Neural cell (in vitro differentiated cells): Measurements from ENCODE around the gene SETD4.

Experiments used
- EP300 ChIP-seq: fragments of 450-650 bp; conservative IDR thresholded peaks from 2 replicates; pipeline ENCODE4 v1.6.1; 2014; ENCODE audit warnings: antibody characterized with exemption, mild to moderate bottlenecking, moderate library complexity; ENCODE audit not compliant: poor library complexity, severe bottlenecking
- EZH2 ChIP-seq: fragments of 200-600, 300-800 bp; shearing (Covaris generic), sonication (generic); IDR thresholded peaks from 2 replicates; pipeline ENCODE4 v1.6.1; 2014; ENCODE audit warnings: antibody characterized with exemption, low read length, borderline replicate concordance, mild to moderate bottlenecking; ENCODE audit not compliant: insufficient read depth, poor library complexity, severe bottlenecking
- POLR2AphosphoS5 ChIP-seq: IDR thresholded peaks from 2 replicates; pipeline ENCODE4 v1.6.1; 2012
- RAD21 ChIP-seq: fragments of 450-650 bp; conservative IDR thresholded peaks from 2 replicates; pipeline ENCODE4 v1.6.1; 2014; ENCODE audit warnings: antibody characterized with exemption, mild to moderate bottlenecking, moderate library complexity
- SMC3 ChIP-seq: fragments of 450-650 bp; conservative IDR thresholded peaks from 2 replicates; pipeline ENCODE4 v1.6.1; 2014; ENCODE audit warnings: antibody characterized with exemption, mild to moderate bottlenecking, moderate library complexity; ENCODE audit not compliant: poor library complexity
- TF ChIP-seq, protein P1 (sequence below): fragments of 450-650 bp; IDR thresholded peaks from 2 replicates; pipeline ENCODE4 v1.5.1; 2014; ENCODE audit warnings: antibody characterized with exemption, mild to moderate bottlenecking, moderate library complexity; ENCODE audit not compliant: poor library complexity, severe bottlenecking
- TF ChIP-seq, protein P2 (sequence below): IDR thresholded peaks from 2 replicates; pipeline ENCODE4 v1.6.1; 2012; ENCODE audit warnings: borderline replicate concordance

DNA sequence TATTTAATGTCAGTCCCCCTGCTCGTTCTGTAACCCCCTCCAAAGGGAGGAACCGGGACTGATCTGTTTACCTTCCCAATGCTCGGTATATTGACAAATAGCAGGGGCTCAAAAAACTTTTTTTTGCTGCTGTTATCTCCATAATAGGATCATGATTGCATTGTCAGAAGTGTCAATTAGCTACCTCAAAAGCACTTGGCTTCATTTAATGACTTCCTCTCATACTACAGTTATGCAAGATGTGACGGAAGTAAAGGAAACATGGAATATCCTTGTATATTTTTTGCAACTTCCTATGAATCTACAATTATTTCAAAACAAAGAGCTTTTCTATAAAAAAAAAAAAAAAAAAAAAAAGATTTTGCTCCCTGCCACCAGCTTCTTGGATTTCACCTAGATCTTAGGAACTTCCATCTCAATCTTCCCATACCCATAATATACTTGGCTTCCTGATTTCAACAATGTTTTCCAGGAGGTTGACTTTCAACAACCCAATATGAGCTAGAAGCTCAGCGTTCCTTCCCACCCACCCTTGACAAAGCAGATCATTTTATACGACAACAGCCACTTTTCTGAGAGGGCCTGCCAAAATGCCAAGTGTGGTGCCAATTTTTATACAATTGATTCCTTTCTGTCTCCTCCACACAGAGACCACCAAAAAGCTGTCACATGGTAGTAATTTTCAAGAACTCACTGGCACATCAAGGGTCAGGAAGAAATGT is 71.7 kb downstream of the SETD4 start:
- TF ChIP-seq, protein P1, sequence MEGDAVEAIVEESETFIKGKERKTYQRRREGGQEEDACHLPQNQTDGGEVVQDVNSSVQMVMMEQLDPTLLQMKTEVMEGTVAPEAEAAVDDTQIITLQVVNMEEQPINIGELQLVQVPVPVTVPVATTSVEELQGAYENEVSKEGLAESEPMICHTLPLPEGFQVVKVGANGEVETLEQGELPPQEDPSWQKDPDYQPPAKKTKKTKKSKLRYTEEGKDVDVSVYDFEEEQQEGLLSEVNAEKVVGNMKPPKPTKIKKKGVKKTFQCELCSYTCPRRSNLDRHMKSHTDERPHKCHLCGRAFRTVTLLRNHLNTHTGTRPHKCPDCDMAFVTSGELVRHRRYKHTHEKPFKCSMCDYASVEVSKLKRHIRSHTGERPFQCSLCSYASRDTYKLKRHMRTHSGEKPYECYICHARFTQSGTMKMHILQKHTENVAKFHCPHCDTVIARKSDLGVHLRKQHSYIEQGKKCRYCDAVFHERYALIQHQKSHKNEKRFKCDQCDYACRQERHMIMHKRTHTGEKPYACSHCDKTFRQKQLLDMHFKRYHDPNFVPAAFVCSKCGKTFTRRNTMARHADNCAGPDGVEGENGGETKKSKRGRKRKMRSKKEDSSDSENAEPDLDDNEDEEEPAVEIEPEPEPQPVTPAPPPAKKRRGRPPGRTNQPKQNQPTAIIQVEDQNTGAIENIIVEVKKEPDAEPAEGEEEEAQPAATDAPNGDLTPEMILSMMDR = no peak
- TF ChIP-seq, protein P2, sequence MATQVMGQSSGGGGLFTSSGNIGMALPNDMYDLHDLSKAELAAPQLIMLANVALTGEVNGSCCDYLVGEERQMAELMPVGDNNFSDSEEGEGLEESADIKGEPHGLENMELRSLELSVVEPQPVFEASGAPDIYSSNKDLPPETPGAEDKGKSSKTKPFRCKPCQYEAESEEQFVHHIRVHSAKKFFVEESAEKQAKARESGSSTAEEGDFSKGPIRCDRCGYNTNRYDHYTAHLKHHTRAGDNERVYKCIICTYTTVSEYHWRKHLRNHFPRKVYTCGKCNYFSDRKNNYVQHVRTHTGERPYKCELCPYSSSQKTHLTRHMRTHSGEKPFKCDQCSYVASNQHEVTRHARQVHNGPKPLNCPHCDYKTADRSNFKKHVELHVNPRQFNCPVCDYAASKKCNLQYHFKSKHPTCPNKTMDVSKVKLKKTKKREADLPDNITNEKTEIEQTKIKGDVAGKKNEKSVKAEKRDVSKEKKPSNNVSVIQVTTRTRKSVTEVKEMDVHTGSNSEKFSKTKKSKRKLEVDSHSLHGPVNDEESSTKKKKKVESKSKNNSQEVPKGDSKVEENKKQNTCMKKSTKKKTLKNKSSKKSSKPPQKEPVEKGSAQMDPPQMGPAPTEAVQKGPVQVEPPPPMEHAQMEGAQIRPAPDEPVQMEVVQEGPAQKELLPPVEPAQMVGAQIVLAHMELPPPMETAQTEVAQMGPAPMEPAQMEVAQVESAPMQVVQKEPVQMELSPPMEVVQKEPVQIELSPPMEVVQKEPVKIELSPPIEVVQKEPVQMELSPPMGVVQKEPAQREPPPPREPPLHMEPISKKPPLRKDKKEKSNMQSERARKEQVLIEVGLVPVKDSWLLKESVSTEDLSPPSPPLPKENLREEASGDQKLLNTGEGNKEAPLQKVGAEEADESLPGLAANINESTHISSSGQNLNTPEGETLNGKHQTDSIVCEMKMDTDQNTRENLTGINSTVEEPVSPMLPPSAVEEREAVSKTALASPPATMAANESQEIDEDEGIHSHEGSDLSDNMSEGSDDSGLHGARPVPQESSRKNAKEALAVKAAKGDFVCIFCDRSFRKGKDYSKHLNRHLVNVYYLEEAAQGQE = no peak
- TF ChIP-seq EP300 (no peak), POLR2AphosphoS5 (no peak), EZH2 (no peak), RAD21 (no peak), SMC3 (no peak)
